Measurements from ENCODE around the gene TRPV3.
"Not testable (repeated sequence)": the region's sequence is repeated elsewhere in the genome, so short reads cannot be mapped to it uniquely, and the experiment has no call there.

Gene TRPV3

DNA sequence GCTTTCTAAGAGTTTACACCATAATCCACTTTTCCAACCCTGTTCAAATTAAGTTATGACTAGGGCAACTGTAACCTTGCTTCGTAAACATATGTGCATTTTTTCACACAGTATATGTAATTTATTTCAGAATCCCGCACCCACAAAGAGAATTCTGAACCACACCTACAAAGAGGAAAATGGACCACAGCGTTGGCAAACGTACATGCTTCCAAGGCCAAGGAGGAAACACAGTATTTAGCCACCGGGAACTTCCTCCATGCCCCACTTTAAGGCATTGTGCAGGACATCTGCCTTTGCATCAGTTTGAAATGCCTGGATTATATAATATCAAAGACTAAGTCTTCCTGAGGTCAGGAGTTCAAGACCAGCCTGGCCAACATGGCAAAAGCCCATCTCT is 88.1 kb downstream of the TRPV3 start:
- no peak for DNase-seq

DNA sequence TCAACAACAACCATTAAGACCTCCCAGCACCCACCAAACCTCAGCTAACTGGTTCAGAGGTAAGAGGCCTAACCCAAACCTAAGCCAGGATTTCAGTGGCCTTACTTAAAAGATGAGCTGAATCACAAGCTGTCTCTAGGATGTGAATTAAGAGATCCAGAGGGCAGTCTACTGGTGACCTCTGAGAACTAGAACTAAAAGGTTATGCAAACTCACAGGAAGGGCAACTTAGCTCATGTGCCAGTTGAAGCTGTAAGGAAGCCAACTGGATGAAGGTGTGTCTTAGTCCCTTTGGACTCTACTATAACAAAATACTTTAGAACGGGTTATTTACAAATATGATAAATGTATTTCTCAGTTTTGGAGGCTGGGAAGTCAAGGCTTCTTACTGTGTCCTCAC is 91.3 kb downstream of the TRPV3 start:
- DNase-seq, result not testable (repeated sequence)

Measured in retina (tissue), 1 donor.